IMR-90 (cell line): ENCODE data around the gene TRAF3IP1.

ENCODE experiments used
- BHLHE40 ChIP-seq: fragments of 150-350 bp; IDR thresholded peaks from 2 replicates; pipeline ENCODE4 v1.6.1; 2016; ENCODE audit warnings: mild to moderate bottlenecking, low read depth, low read length
- CTCF ChIP-seq: conservative IDR thresholded peaks from 2 replicates; pipeline ENCODE4 v1.5.1; 2012; ENCODE audit warnings: mild to moderate bottlenecking, low read depth, low read length, improper control_type of control experiment
- MXI1 ChIP-seq: IDR thresholded peaks from 2 replicates; pipeline ENCODE4 v1.6.1; 2012; ENCODE audit warnings: low read depth, mild to moderate bottlenecking, low read length, moderate library complexity, borderline replicate concordance
- POLR2A ChIP-seq: IDR thresholded peaks from 2 replicates; pipeline ENCODE4 v1.6.1; 2012; ENCODE audit warnings: mild to moderate bottlenecking, low read depth, low read length
- TF ChIP-seq, protein P1 (sequence below): fragments of 150-350 bp; IDR thresholded peaks from 2 replicates; pipeline ENCODE4 v1.6.1; 2017; ENCODE audit warnings: mild to moderate bottlenecking, antibody characterized with exemption, low read length, low read depth

DNA sequence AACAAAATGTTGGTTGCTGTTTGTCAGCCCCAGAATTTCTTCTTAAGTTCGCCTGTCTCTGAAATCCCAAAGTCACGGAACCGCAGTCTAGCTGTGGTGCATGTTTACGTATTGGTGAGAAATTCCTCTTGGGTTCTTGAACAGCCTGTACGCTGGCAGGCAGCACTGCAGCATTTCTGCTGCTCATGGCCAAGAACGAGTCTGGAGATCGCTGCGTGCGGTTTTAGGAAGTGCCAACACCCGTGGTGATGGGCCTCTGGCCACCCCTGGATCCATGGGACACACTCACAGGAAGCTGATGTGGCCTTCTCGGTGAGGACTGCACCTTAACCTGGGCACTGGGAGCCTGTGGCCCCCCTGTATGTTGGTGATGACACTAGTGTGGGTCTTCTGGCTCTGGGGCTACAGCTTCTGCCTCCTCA, 130.1 kb downstream of the TRAF3IP1 start:
- TF ChIP-seq CTCF: no peak
- TF ChIP-seq POLR2A: no peak
- TF ChIP-seq MXI1: no peak
- TF ChIP-seq BHLHE40: no peak
- TF ChIP-seq, protein P1, sequence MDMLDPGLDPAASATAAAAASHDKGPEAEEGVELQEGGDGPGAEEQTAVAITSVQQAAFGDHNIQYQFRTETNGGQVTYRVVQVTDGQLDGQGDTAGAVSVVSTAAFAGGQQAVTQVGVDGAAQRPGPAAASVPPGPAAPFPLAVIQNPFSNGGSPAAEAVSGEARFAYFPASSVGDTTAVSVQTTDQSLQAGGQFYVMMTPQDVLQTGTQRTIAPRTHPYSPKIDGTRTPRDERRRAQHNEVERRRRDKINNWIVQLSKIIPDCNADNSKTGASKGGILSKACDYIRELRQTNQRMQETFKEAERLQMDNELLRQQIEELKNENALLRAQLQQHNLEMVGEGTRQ: no peak
